Tibial nerve (tissue), 4 donors: ENCODE results near the gene PSRC1. TPM values are rescaled to one million over a fixed set of nuclear protein-coding genes. Genes with fewer than 3 reads are reported as not detected.

Source experiments
- DNase-seq, 2 donors: peaks; one replicate each; pipeline ENCODE4 v3.0.0-alpha.2; 2019; ENCODE audit warnings: low spot score in 2 of 2
- H3K27ac ChIP-seq, 4 donors: fragments of 200-600 bp; sonication (generic) in 3 of 4; one replicate each; pipeline ENCODE4 v1.5.1; 2017 to 2019; ENCODE audit warnings: mild to moderate bottlenecking in 1 of 4
- H3K27me3 ChIP-seq, 2 donors: fragments of 200-600 bp; sonication (generic) in 1 of 2; one replicate each; pipeline versions ENCODE4 v1.5.1 to v1.6.0; 2017 to 2019
- H3K36me3 ChIP-seq, 3 donors: fragments of 200-600 bp; sonication (generic); one replicate each; pipeline ENCODE4 v1.5.1; 2018 to 2019
- H3K4me1 ChIP-seq, 4 donors: fragments of 200-600 bp; sonication (generic) in 3 of 4; one replicate each; pipeline ENCODE4 v1.5.1; 2017 to 2019
- H3K4me3 ChIP-seq, 4 donors: fragments of 200-600 bp; sonication (generic) in 3 of 4; one replicate each; pipeline ENCODE4 v1.5.1; 2017 to 2019; ENCODE audit warnings: mild to moderate bottlenecking in 1 of 4, moderate library complexity in 1 of 4
- H3K9me3 ChIP-seq, 4 donors: fragments of 200-600 bp; sonication (generic) in 3 of 4; one replicate each; pipeline ENCODE4 v1.5.1; 2017 to 2019
- EP300 ChIP-seq, 2 donors: sonication (generic); formaldehyde crosslinking; IDR thresholded peaks; one replicate each; pipeline ENCODE4 v1.6.1; 2017; ENCODE audit warnings: antibody characterized with exemption in 2 of 2, mild to moderate bottlenecking in 1 of 2
- POLR2A ChIP-seq, 2 donors: fragments of 450-650 bp; IDR thresholded peaks; one replicate each; pipeline ENCODE4 v1.6.1; 2017; ENCODE audit warnings: antibody characterized with exemption in 2 of 2, mild to moderate bottlenecking in 2 of 2, moderate library complexity in 2 of 2
- WGBS, 2 donors: methylation state at CpG; one replicate each; pipeline ENCODE4 v1.1.5; 2018; 5-methylcytosine and 5-hydroxymethylcytosine counted together
- total RNA-seq, 4 donors: library from RNA; depleted of rRNA; stranded (reverse); fragments of >200 nt; gene quantifications; one replicate each; pipeline ENCODE4 v1.1.0, GENCODE V29; 2016
- TF ChIP-seq, protein P1 (sequence below), 5 experiments: fragments of 200-600 bp in 3 of 5; fragments of 450-650 bp in 2 of 5; sonication (generic) in 3 of 5; IDR thresholded peaks; one replicate each; pipeline ENCODE4 v1.5.1; 2016 to 2019; ENCODE audit warnings: antibody characterized with exemption in 5 of 5, mild to moderate bottlenecking in 3 of 5, moderate library complexity in 2 of 5

Gene PSRC1
- total RNA-seq, 4 donors from 2014 or later = 33.0 to 62.0 (median 47.4) TPM

DNA sequence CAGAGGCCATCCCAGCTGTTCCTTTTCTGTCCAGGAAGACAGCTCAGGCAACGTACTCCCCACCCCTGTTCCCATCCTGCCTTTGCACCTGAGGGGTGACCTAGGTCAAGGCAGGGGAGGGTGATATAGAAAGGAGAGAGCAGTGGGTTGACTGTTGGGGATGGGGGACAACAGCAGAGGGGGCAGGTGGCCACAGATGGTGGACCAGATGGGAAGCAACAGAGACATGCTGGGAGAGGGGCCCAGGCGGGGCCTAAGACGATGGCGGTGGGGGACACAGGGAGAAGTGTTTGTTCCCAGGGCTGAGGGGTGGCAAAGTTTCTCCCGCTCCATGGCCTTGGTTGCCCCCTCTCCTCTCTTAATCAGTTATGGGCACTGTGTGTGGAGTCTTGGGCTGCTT lies 27.3 kb downstream of the PSRC1 start:
- WGBS, 2 donors = 85 to 88% methylated on average over 5 of the region's 5 CpGs
- DNase-seq = no peak
- TF ChIP-seq, protein P1, sequence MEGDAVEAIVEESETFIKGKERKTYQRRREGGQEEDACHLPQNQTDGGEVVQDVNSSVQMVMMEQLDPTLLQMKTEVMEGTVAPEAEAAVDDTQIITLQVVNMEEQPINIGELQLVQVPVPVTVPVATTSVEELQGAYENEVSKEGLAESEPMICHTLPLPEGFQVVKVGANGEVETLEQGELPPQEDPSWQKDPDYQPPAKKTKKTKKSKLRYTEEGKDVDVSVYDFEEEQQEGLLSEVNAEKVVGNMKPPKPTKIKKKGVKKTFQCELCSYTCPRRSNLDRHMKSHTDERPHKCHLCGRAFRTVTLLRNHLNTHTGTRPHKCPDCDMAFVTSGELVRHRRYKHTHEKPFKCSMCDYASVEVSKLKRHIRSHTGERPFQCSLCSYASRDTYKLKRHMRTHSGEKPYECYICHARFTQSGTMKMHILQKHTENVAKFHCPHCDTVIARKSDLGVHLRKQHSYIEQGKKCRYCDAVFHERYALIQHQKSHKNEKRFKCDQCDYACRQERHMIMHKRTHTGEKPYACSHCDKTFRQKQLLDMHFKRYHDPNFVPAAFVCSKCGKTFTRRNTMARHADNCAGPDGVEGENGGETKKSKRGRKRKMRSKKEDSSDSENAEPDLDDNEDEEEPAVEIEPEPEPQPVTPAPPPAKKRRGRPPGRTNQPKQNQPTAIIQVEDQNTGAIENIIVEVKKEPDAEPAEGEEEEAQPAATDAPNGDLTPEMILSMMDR (IDR thresholded peaks at IDR 0.05) = no peak
- TF ChIP-seq EP300 (IDR thresholded peaks at IDR 0.05) (no peak), POLR2A (IDR thresholded peaks at IDR 0.05) (no peak)

DNA sequence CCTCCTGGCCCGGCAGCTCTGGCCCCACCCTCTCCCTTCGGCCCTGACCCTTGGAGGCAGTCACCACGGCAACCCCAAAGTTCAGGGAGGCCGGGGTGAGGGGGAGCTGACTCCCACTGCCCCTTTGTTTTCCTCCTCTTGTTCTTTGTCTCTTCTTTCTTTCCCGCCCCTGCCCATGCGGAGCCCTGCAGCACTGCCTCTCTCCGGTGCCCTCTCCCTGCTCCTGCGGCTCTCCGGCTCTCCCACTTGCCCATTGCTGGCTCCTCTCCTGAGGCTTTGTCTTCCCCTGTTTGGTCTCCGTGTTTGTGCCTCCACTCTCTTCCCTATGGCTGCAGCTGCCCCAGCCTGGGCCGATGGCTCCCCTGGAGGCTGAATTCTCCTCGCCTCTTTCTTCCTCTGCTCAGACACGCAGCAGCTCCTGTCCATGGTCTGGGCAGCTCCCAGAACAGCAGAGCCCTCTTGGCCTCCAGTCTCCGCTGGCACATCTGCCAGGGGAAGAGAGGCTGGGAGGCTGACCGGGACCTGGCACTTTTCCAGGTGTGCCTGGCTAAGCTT lies 27.8 kb downstream of the PSRC1 start:
- Histone ChIP-seq H3K36me3 (peaks cover 0 to 28% (median 0%) of the 10 kb centered on the region in 3 donors), H3K27me3 (no peaks in the 10 kb centered on the region), H3K9me3 (no peaks in the 10 kb centered on the region), H3K4me3 (peak overlapping the region in 2 of 4 donors; percentile 15 to 30), H3K27ac (peak overlapping the region; percentile 65 to 93 (median 80)), H3K4me1 (peaks cover 0 to 55% (median 21%) of the 10 kb centered on the region in 4 donors)
- TF ChIP-seq EP300 (IDR thresholded peaks at IDR 0.05) (peak in 1 of 2 donors; percentile 44), POLR2A (IDR thresholded peaks at IDR 0.05) (no peak)
- DNase-seq = no peak
- WGBS, 2 donors = 26 to 32% methylated on average over 15 of the region's 15 CpGs

More for the DNA sequence above, 27.3 kb downstream of the PSRC1 start:
- H3K36me3 ChIP-seq = peaks cover 0 to 30% (median 0%) of the 10 kb centered on the region in 3 donors
- H3K27ac ChIP-seq = peak overlapping the region; percentile 0 to 93 (median 80)
- no peaks in the 10 kb centered on the region for H3K27me3 ChIP-seq
- peaks cover 0 to 51% (median 18%) of the 10 kb centered on the region in 4 donors for H3K4me1 ChIP-seq
- no peak overlapping the region for H3K4me3 ChIP-seq
- no peaks in the 10 kb centered on the region for H3K9me3 ChIP-seq

DNA sequence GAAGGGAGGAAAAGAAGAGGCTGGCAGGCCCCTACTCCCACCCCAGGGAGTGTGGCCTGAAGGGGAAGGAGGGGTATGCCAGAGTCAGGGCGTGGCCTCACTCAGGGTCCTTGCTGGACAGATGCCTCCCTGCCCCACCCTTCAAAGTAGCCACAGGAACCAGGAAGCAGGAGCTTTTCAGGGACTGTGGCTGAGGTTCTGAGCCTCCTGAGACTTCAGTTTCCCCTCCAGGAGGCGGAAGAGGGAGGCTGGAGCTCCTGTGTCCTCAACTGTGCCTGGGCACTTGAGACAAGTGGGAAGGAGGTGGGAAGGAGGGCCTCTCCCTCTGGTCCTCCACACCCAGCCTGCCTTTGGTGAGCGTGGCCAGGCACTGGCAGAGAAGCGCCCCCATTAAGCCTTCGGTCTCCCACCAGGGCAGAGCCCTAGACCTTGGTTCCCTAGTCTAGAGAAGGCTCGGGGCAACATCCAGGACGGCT lies 28.3 kb downstream of the PSRC1 start:
- Histone ChIP-seq H3K36me3 (peaks cover 0 to 25% (median 0%) of the 10 kb centered on the region in 3 donors), H3K4me3 (peak overlapping the region in 2 of 4 donors; percentile 15 to 30), H3K9me3 (no peaks in the 10 kb centered on the region), H3K27ac (peak overlapping the region; percentile 65 to 93 (median 80)), H3K27me3 (no peaks in the 10 kb centered on the region), H3K4me1 (peaks cover 0 to 57% (median 22%) of the 10 kb centered on the region in 4 donors)
- WGBS, 2 donors = 28 to 70% methylated on average over 4 to 6 of the region's 7 CpGs
- no peak for DNase-seq
- TF ChIP-seq EP300 (IDR thresholded peaks at IDR 0.05) (no peak), POLR2A (IDR thresholded peaks at IDR 0.05) (no peak)
- TF ChIP-seq, protein P1 (IDR thresholded peaks at IDR 0.05) = no peak

DNA sequence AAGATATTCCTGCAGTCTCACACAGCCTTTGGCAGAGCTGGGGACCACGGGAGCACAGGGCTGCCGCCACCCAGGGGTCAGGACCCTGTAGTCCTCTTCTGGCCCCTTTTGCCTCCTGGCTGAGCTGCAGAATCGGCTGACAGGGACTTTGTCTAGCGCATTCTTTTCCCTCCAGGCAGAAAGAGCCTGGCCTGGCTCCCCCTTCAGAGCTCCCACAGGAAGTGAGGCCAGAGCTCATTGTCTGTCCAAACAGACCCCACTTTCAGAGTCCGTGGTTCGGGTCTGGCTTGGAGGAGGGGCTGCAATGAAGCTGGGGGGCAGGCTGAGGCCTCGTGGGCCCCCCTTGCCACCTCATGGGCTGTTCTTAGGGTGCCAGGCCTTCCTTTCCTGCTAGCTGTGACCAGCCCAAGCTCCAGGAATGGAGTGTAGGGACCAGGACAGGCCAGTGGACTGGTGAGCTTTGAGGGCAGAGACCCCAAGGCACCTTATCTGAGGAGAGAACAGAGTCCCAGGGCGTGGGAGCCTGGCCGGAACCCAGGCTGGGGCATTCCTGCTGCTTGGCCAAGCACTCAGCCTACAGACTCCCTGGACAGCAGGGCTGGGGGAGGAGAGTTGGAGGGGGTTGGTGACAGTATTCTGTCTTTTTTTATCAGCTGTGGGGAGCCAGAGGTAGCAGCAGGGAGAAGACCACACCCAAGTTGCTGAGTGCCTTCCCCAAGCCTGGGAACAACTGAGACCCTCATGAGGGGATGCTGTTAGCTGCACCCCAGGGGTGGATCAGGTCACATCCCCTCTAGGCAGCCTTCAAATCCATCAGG lies 28.9 kb downstream of the PSRC1 start:
- TF ChIP-seq POLR2A (IDR thresholded peaks at IDR 0.05) (no peak), EP300 (IDR thresholded peaks at IDR 0.05) (no peak)
- TF ChIP-seq, protein P1 (IDR thresholded peaks at IDR 0.05) = no peak
- DNase-seq = no peak
- Histone ChIP-seq H3K4me3 (peak overlapping the region in 2 of 4 donors; percentile 1 to 30), H3K27ac (peak overlapping the region; percentile 65 to 93 (median 80)), H3K36me3 (peaks cover 0 to 19% (median 0%) of the 10 kb centered on the region in 3 donors), H3K27me3 (no peaks in the 10 kb centered on the region), H3K4me1 (peaks cover 0 to 60% (median 24%) of the 10 kb centered on the region in 4 donors), H3K9me3 (no peaks in the 10 kb centered on the region)
- 15 to 18% methylated on average over 8 to 9 of the region's 9 CpGs for WGBS, 2 donors

DNA sequence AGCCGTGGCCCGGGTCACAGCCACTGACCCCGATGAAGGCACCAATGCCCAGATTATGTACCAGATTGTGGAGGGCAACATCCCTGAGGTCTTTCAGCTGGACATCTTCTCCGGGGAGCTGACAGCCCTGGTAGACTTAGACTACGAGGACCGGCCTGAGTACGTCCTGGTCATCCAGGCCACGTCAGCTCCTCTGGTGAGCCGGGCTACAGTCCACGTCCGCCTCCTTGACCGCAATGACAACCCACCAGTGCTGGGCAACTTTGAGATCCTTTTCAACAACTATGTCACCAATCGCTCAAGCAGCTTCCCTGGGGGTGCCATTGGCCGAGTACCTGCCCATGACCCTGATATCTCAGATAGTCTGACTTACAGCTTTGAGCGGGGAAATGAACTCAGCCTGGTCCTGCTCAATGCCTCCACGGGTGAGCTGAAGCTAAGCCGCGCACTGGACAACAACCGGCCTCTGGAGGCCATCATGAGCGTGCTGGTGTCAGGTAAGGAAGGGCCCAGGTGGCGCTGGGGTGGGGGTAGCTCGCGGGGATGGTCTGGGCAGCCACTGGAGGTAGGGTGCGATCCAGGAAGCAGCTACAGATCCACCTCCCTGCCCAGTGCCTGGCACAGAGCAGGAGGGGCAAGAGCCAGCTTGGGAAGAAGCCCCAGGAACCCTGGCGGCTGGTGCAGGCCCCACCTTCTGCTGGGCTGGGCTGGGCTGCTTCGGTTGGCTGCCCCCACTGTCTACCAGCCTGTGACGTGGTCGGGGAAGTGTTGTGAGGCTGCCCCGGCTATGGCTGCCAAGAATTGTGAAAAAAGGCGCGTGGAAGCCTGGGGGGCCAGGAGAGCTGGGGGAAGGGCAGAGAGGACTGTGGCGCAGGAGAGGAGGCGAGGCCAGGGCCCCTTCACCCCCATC lies 29.8 kb downstream of the PSRC1 start:
- Histone ChIP-seq H3K4me1 (peaks cover 0 to 68% (median 27%) of the 10 kb centered on the region in 4 donors), H3K27ac (peak overlapping the region; percentile 65 to 93 (median 80))

More for the DNA sequence above, 29.8 kb downstream of the PSRC1 start:
- 57 to 75% methylated on average over 16 to 33 of the region's 33 CpGs for WGBS, 2 donors
- Histone ChIP-seq H3K36me3 (peaks cover 0 to 12% (median 0%) of the 10 kb centered on the region in 3 donors), H3K27me3 (no peaks in the 10 kb centered on the region), H3K9me3 (no peaks in the 10 kb centered on the region), H3K4me3 (peak overlapping the region in 2 of 4 donors; percentile 1 to 30)
- no peak for DNase-seq
- TF ChIP-seq EP300 (IDR thresholded peaks at IDR 0.05) (peak in 1 of 2 donors; percentile 50), POLR2A (IDR thresholded peaks at IDR 0.05) (peak; percentile 33 to 42)
- TF ChIP-seq, protein P1 (IDR thresholded peaks at IDR 0.05) = peak in 2 of 5 experiments; percentile 19 to 24
